Measurements from ENCODE around the gene DEF6.

DNA sequence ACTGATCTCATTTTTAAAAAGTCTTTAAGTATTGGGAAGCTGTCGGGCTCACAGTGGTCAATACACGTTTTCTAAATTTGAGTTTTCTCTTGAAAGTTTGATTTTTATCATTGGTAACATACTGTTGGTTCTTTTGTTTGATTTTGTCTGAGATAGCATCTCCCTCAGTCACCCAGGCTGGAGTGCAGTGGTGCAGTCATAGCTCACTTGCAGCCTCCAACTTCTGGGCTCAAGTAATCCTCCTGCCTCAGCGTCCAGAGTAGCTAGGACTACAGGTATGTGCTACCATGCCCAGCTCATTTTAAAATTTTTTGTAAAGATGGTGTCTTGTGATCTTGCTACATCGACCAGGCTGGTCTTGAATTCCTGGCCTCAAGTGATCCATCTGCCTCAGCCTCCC lies 53.8 kb downstream of the DEF6 start:
- TF ChIP-seq, protein P1, sequence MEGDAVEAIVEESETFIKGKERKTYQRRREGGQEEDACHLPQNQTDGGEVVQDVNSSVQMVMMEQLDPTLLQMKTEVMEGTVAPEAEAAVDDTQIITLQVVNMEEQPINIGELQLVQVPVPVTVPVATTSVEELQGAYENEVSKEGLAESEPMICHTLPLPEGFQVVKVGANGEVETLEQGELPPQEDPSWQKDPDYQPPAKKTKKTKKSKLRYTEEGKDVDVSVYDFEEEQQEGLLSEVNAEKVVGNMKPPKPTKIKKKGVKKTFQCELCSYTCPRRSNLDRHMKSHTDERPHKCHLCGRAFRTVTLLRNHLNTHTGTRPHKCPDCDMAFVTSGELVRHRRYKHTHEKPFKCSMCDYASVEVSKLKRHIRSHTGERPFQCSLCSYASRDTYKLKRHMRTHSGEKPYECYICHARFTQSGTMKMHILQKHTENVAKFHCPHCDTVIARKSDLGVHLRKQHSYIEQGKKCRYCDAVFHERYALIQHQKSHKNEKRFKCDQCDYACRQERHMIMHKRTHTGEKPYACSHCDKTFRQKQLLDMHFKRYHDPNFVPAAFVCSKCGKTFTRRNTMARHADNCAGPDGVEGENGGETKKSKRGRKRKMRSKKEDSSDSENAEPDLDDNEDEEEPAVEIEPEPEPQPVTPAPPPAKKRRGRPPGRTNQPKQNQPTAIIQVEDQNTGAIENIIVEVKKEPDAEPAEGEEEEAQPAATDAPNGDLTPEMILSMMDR (IDR thresholded peaks at IDR 0.05), result no peak
- TF ChIP-seq POLR2AphosphoS5 (IDR thresholded peaks at IDR 0.05) (no peak), EP300 (IDR thresholded peaks at IDR 0.05) (no peak)
